AG09319 (cell line): ENCODE data around the gene CMIP.
"Not testable (repeated sequence)": the region's sequence is repeated elsewhere in the genome, so short reads cannot be mapped to it uniquely, and the experiment has no call there.

Experiments used
- DNase-seq: peaks from one replicate; pipeline ENCODE4 v3.0.0-alpha.2; 2010; ENCODE audit warnings: low read depth; ENCODE audit errors: extremely low read depth
- TF ChIP-seq, protein P1 (sequence below): IDR thresholded peaks from 2 replicates; pipeline ENCODE4 v1.5.1; 2011; ENCODE audit warnings: low read depth, mild to moderate bottlenecking, inconsistent platforms, low read length, moderate library complexity

Gene CMIP

DNA sequence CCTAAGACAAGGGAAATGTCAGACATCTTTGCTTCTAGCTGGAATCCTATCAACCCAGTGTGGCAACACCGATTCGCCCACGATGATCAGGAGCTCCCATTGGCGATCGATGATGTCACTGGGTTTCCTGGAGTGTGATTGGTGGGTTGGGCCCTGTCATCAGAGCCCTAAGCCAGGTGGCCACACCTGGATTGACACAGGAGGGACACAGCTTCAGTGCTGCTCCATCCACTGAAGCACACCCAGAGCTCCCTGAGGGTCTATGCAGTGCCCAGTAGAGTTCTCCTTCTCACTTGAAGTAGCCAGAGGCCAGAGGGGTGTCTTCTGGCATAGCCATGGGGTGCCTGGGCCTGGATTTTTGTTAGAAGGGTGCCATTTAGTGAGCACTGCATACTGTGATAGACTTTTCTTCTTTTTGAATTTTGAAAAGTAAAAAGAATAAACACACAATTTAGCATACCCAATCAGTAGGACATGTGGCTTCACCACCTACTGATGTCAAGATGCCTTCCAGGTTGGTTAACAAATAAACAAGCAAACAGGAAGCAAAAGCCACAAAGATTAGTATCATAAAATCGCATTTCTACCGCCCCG is 77.6 kb downstream of the CMIP start:
- DNase-seq, result no peak

DNA sequence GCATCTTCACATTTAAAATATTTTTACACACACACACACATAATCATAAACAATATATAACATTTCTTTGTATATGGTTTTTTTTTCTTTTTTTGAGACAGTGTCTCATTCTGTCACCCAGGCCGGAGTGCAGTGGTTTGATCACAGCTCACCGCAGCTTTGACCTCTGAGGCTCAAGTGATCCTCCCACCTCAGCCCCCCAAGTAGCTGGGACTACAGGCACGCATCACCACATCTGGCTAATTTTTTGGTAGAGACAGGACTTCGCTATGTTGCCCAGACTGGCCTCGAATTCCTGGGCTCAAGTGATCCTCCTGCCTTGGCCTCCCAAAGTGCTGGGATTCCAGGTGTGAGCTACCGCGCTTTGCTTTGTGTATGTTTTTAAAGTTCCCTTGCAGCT is 78.2 kb downstream of the CMIP start:
- DNase-seq, result not testable (repeated sequence)

More for the DNA sequence above, 77.6 kb downstream of the CMIP start:
- TF ChIP-seq, protein P1, sequence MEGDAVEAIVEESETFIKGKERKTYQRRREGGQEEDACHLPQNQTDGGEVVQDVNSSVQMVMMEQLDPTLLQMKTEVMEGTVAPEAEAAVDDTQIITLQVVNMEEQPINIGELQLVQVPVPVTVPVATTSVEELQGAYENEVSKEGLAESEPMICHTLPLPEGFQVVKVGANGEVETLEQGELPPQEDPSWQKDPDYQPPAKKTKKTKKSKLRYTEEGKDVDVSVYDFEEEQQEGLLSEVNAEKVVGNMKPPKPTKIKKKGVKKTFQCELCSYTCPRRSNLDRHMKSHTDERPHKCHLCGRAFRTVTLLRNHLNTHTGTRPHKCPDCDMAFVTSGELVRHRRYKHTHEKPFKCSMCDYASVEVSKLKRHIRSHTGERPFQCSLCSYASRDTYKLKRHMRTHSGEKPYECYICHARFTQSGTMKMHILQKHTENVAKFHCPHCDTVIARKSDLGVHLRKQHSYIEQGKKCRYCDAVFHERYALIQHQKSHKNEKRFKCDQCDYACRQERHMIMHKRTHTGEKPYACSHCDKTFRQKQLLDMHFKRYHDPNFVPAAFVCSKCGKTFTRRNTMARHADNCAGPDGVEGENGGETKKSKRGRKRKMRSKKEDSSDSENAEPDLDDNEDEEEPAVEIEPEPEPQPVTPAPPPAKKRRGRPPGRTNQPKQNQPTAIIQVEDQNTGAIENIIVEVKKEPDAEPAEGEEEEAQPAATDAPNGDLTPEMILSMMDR, result no peak

DNA sequence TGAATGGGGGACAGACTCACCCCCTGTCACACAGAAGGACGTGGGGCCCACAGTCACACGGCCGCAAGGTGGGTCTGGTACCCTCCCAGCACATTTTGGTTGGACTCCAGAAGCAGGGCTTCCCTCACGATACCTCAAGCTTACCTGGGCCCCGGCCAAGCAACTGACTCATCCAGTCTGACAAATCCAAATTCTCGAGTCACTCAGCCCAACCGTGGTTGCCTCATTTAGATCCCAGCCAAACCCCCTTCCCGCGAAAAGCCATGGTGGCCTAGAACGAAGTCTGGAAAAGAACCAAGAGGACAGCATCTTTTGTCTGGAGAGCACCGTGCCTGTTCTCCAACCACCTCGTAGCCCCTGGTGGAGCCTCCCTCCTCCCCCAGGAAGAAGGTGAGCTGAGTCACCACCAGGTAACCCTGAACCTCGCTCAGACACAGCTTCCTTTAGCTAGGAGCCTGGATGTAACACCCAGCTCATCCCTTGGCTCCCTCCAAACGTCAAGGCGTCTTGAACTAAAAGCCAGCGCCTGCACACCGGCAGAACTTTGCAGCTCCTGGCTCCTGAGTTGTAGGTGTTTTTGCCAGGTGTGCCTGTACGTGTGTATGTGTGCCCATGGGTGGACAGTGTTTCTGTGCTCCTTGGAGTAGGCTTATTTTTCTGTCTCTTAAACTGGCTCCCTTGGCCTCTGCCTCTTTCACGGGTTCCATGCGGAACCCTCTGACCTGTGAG is 78.9 kb downstream of the CMIP start:
- TF ChIP-seq, protein P1, result no peak
- no peak for DNase-seq

DNA sequence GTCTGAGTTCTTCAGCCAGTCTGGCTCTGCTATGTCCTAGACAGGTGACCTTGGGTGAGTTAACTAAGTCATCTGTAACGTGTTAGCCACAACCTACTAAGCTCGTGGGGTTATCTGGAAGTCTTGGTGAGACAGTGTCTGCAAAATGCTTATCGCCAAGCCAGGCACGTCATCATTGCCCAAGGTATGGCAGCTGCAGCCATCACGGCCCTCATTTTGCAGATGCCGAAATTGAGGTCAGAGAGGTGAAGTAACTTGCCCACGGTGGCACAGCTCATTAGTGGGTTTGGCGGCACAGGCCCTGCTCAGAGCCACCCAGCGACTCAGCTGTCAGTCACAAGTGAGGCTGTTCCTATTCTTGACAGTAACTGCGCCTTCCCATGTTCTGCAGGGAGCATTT is 79.8 kb downstream of the CMIP start:
- TF ChIP-seq, protein P1, result no peak
- no peak for DNase-seq

DNA sequence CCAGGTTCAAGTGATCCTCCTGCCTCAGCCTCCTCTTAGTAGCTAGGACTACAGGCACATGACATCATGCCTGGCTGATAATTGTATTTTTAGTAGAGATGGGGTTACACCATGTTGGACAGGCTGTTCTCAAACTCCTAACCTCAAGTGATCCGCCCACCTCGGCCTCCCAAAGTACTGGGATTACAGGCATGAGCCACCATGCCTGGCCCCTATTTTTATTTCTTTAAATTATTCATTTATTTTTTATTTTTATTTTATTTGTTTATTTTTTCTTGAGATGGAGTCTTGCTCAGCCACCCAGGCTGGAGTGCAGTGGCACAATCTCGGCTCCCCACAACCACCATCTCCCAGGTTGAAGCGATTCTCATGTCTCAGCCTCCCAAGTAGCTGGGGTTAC is 80.3 kb downstream of the CMIP start:
- not testable (repeated sequence) for DNase-seq

DNA sequence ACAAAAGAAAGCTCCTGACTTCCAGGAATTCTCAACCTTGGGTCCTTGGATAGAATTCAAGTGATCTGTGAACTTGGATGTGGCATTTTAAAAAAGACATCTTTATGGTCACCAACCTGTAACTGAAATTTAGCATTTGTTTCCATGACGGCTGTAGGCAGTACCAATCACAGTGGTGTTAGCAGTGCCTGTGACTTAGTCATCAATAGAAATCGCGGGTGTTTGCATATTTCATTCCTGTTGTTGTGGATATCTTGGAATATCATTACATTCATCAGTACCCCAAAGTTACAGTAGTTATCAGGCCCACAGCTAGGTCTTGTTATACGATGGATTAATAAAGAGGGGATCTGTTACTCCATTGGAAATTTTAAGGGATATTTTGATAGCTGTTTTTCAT is 81.6 kb downstream of the CMIP start:
- no peak for DNase-seq
- TF ChIP-seq, protein P1, result no peak

DNA sequence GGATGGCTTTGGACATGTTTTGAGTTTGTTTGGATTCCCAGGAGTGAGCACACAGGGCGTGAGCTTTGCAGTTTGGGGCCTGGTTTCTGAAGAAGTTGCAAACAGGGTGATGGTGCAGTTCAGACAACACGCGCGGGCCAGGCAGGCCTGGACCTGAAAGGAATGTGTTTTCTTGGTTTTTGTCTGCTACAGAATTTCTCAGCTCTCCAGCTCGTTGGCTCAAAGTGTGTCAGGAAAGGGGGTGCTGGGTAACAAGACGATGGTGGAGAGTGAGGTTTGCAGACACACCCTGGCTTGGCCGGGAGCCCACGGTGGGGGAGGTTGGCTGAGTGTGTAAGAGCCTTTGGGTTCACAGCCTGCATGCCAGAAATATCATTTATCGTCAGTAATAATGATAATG is 82.3 kb downstream of the CMIP start:
- DNase-seq, result no peak
- TF ChIP-seq, protein P1, result no peak

DNA sequence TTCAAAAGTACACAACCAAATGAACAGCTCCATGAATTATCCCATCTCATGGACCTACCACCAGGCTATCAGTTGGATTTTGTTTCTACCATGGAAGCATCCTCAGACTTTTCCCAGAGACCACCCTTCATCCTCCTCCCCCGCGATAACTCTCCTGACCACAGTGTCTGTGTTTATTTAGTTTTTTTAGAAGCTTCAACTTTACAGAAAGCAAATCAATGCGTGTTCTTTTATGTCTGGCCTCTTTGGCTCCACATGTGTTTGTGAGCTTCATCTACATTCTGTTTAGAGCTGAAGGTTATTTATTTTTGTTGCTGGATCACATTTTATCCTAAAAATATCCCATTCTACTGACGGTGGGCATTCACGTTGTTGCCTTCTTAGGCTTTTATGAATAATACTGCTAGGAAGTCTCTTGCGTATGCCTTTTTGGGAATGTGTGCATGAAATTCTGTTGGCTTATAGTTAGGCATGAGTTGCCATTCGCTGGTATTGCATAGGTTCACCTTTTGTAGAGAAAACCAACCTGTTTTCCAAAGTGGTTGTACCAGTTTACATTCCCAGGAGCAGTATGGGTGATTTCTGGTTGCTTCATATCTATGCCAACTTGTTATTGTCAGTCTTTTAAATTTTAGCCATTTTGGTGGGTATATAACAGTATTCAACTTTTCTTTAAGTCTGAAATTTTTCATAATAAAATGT is 83.0 kb downstream of the CMIP start:
- TF ChIP-seq, protein P1, result no peak

More for the DNA sequence above, 83.0 kb downstream of the CMIP start:
- DNase-seq, result no peak
